ENCODE results near the gene BFSP1. TPM values are rescaled to one million over a fixed set of nuclear protein-coding genes. Genes with fewer than 3 reads are reported as not detected.

BFSP1 gene
- total and polyA plus RNA-seq, 2 donors (not counting 3 experiments of a cell fraction or from before 2014, with no cell fraction given) = 3.1 to 5.2 TPM

- Histone ChIP-seq H4K20me1 (replicated peaks; ENCODE audit: control insufficient read depth, extremely low read depth, insufficient read depth, low read length) (no peaks in the 10 kb centered on the region), H3K9me1 (replicated peaks; ENCODE audit: control insufficient read depth, extremely low read depth, insufficient read depth, low read length) (no peaks in the 10 kb centered on the region), H3K4me3 (replicated peaks in 1 of 3; ENCODE audit: insufficient read depth in 1 of 3, low read depth in 1 of 3, low read length in 3 of 3) (peak overlapping the region in 2 of 3 experiments; percentile 56 to 84), H3K9me3 (replicated peaks; ENCODE audit: control insufficient read depth, insufficient read depth, low read length) (no peaks in the 10 kb centered on the region), H3K36me3 (ENCODE audit: control insufficient read depth in 2 of 2, extremely low read depth in 1 of 2, insufficient read depth in 2 of 2, low read length in 2 of 2) (no peaks in the 10 kb centered on the region), H3K27me3 (ENCODE audit: control insufficient read depth in 2 of 2, insufficient read depth in 2 of 2, low read length in 2 of 2) (no peaks in the 10 kb centered on the region), H3K4me1 (ENCODE audit: control insufficient read depth, extremely low read depth, insufficient read depth, low read length) (peaks cover 23% of the 10 kb centered on the region), H3K27ac (ENCODE audit: insufficient read depth, low read depth, low read length) (peak overlapping the region; percentile 91), H3K79me2 (ENCODE audit: control insufficient read depth, insufficient read depth, low read length) (peaks cover 33% of the 10 kb centered on the region), H2AFZ (ENCODE audit: low read depth, low read length) (peak overlapping the region; percentile 25), H3K9ac (replicated peaks; ENCODE audit: extremely low read depth, insufficient read depth, low read length) (peak overlapping the region; percentile 90), H3K4me2 (ENCODE audit: insufficient read depth, low read length) (peak overlapping the region; percentile 79)
- TF ChIP-seq GATA2 (IDR thresholded peaks at IDR 0.05; ENCODE audit: insufficient read depth, insufficient read length, low read depth, low read length) = no peak
- no peak for TF ChIP-seq FOS (IDR thresholded peaks at IDR 0.05; ENCODE audit: borderline replicate concordance, insufficient read depth, low read length)
- no peak for TF ChIP-seq MAX (IDR thresholded peaks at IDR 0.05; ENCODE audit: insufficient read depth, insufficient read length)
- TF ChIP-seq CTCF (IDR thresholded peaks at IDR 0.05; ENCODE audit: extremely low read depth in 1 of 2, insufficient read depth in 1 of 2, low read depth in 1 of 2, low read length in 2 of 2) = no peak
- TF ChIP-seq MYC (IDR thresholded peaks at IDR 0.05; ENCODE audit: low read depth, low read length) = no peak
- no peak for TF ChIP-seq POLR2A (IDR thresholded peaks at IDR 0.05; ENCODE audit: low read depth, low read length)
- no peak for TF ChIP-seq EZH2 (IDR thresholded peaks at IDR 0.05; ENCODE audit: borderline replicate concordance, low read depth, low read length, severe bottlenecking)
- TF ChIP-seq JUN (IDR thresholded peaks at IDR 0.05; ENCODE audit: borderline replicate concordance, insufficient read depth, insufficient read length, low read depth) = no peak
- TF ChIP-seq POLR2AphosphoS5 (IDR thresholded peaks at IDR 0.05; ENCODE audit: insufficient read depth, low read depth, low read length) = no peak
- DNase-seq (ENCODE audit: low read depth, low spot score) (peak; percentile 23), FAIRE-seq (peak; percentile 4)
- ChIA-PET CTCF (no interaction called here), POLR2A (no interaction called here)
- dilution Hi-C loops (cut with MboI; ENCODE audit: extremely low pct_ligation_motif_present, low sequenced_read_pairs) = no loop called here
- no TSS peak for BruUV-seq (replicated peaks)
- intact Hi-C loops (cut with micrococcal nuclease) = no loop called here
These were observed 37.0 kb upstream of the BFSP1 start for GRCh38 chr20:17568045-17568788.

Measured in endothelial cell of umbilical vein (primary cell).